Measurements from ENCODE around the gene VPS13C.

Gene VPS13C

DNA sequence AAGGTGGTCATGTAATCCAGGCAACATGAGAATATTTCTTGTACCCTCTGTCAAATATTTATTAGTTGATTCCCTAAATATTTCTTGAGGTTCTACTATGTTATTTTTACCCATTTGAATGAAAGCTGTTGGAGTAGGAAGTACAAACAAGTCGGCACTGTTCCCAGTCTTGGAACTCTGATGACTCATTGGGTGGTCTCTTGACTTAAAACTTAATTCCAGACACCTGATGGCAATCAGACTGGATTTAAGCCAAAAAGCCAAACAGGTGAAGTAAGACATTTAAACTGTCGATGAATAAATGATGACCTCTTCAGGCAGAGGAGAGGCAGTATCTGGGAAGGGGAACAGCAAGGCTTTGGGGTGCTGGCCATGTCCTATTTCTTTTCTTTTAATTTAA, 29.4 kb upstream of the VPS13C start:
- Histone ChIP-seq H3K36me3 (ENCODE audit: control insufficient read depth, insufficient read depth, low read length) (no peaks in the 10 kb centered on the region), H3K4me1 (ENCODE audit: control insufficient read depth, insufficient read depth, low read length) (no peaks in the 10 kb centered on the region), H3K4me3 (ENCODE audit: low read length) (no peak overlapping the region), H3K27me3 (ENCODE audit: control insufficient read depth, insufficient read depth, low read length) (no peaks in the 10 kb centered on the region), H3K27ac (ENCODE audit: low read depth, low read length) (no peak overlapping the region), H3K9ac (ENCODE audit: low read length) (no peak overlapping the region)

DNA sequence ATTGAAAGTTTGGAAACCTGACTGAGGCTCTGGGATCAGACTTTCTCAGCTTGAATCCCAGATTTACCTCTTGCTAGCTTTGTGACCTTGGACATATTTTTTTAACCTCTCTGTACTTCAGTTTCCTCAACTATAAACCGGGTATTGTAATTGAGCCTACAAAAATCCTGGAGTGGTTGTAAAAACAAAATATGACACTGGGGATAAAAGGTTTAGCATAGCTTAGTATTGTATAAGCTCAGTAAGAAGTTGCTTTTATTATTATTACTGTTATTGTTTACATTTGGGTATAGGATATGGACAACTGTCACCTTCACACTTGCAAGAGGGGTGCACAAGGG, 28.1 kb upstream of the VPS13C start:
- Histone ChIP-seq H3K4me3 (ENCODE audit: low read length) (no peak overlapping the region), H3K36me3 (ENCODE audit: control insufficient read depth, insufficient read depth, low read length) (no peaks in the 10 kb centered on the region), H3K4me1 (ENCODE audit: control insufficient read depth, insufficient read depth, low read length) (no peaks in the 10 kb centered on the region), H3K9ac (ENCODE audit: low read length) (no peak overlapping the region), H3K27me3 (ENCODE audit: control insufficient read depth, insufficient read depth, low read length) (no peaks in the 10 kb centered on the region), H3K27ac (ENCODE audit: low read depth, low read length) (no peak overlapping the region)

DNA sequence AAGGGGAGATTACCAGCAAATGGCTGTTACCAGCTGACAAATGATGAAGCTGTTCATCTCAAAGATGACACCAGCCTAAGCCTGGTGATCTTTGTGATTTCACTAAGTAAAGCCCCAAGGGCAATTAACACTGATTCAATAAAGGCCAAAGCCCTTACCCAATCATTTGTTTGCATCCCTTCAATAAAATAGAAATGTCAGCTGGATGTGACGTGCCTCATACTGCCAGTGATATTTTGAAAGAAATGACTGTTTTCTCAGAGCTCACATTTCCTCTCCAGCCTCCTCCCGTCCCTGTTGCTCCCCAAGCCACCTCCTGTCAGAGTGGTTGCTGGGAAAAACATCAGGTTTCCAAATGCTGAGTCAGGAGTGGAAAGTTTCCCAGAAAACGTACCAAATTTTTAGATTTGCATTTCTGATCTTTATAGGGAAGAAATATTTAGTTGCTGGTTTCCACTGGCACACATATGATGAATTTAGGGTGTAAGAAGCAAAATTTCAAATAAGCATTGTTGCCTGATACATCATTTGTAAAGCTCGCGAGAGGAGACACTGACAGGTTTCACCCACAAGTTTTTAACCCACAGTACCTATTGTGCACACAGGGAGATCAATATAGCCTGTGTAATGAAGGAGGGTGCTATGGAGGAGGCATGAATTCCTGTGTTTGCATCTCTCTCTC, 27.6 kb upstream of the VPS13C start:
- H3K27me3 ChIP-seq (ENCODE audit: control insufficient read depth, insufficient read depth, low read length): no peaks in the 10 kb centered on the region
- no peak overlapping the region for H3K9ac ChIP-seq (ENCODE audit: low read length)
- H3K4me1 ChIP-seq (ENCODE audit: control insufficient read depth, insufficient read depth, low read length): no peaks in the 10 kb centered on the region
- H3K27ac ChIP-seq (ENCODE audit: low read depth, low read length): no peak overlapping the region
- no peaks in the 10 kb centered on the region for H3K36me3 ChIP-seq (ENCODE audit: control insufficient read depth, insufficient read depth, low read length)
- H3K4me3 ChIP-seq (ENCODE audit: low read length): no peak overlapping the region

DNA sequence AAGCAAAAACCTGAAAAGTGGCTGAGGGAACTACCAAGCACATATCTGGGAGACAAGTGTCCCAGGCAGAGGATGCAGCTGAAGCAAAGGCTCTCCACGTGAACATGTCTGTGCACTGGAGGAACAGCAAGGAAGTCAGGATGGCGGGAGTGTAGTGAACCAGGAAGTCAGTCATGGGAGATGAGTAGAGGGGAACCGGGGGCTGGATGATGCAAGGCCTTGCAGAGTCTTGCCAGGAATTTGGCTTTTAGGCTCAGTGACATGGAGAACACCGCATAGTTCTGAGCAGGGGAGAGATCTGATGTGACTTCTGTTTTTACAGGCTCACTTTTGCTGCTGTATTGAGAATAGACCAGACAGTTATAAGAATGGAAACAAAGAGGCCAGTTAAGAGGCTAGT, 25.5 kb upstream of the VPS13C start:
- Histone ChIP-seq H3K36me3 (ENCODE audit: control insufficient read depth, insufficient read depth, low read length) (no peaks in the 10 kb centered on the region), H3K9ac (ENCODE audit: low read length) (no peak overlapping the region), H3K4me3 (ENCODE audit: low read length) (no peak overlapping the region), H3K27ac (ENCODE audit: low read depth, low read length) (no peak overlapping the region), H3K4me1 (ENCODE audit: control insufficient read depth, insufficient read depth, low read length) (no peaks in the 10 kb centered on the region), H3K27me3 (ENCODE audit: control insufficient read depth, insufficient read depth, low read length) (no peaks in the 10 kb centered on the region)

DNA sequence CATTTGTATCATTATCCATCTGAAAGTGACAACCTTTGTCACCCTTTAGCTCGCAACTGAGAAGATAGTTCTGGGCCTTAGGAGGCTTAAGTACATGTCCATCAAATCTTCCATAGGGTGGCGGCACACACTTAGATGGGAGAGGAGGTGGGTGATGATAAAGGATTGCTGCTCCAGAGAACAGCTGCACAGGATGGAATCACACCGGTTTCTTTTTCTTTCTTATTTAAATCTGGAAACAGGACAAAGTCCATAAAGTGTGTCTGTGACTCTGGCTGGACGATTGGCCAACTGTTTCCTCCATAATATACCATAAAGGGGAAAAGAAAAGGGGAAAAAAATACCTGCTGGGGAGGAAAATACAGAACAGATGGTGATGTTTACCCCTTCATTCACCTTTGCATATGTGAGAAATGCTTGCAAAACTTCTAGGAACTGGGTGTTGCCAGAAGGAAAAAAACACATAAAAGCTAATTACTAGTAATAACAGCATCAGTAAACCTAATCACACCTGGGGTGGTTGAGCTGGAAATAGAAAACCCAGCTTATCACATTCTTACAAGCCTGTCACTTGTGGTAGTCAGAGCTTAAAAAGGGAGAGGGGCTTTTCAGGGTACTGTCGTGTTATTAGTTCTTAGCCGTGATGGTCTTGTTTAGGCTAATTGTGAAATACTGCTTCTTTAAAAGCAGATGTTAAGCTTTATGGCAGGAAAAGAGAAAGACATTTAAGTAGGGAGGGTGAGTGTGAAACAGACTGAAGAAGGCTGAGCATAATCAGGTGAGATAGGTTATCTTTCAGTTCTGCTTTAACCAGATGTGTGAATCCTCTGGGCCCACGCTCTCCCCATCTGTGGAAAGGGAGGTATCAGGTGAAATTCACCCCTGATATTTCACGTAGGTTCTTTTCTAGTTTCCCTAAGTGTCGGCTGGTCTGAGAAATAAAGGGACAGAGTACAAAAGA, 23.2 kb upstream of the VPS13C start:
- Histone ChIP-seq H3K36me3 (ENCODE audit: control insufficient read depth, insufficient read depth, low read length) (no peaks in the 10 kb centered on the region), H3K9ac (ENCODE audit: low read length) (no peak overlapping the region), H3K4me3 (ENCODE audit: low read length) (no peak overlapping the region), H3K27me3 (ENCODE audit: control insufficient read depth, insufficient read depth, low read length) (no peaks in the 10 kb centered on the region), H3K27ac (ENCODE audit: low read depth, low read length) (no peak overlapping the region), H3K4me1 (ENCODE audit: control insufficient read depth, insufficient read depth, low read length) (no peaks in the 10 kb centered on the region)

DNA sequence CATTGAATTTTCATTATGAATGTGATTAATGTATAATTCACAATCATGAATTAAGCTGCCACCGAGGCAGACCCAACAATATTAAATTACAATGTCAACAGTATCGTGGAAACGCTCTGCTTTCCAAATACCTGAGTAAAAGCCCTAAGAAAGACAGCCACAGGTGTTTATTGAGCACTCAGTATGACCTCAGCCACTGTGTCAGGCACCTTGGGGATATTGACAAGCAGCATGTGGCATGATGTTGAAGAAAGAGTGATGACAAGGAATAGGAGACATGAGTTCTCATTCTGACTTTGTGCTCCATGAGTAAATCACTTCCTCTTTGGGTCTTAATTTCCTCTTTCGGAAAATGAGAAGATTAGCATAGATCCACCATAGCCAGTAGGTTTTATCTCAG, 19.3 kb upstream of the VPS13C start:
- Histone ChIP-seq H3K4me3 (ENCODE audit: low read length) (no peak overlapping the region), H3K4me1 (ENCODE audit: control insufficient read depth, insufficient read depth, low read length) (no peaks in the 10 kb centered on the region), H3K27me3 (ENCODE audit: control insufficient read depth, insufficient read depth, low read length) (no peaks in the 10 kb centered on the region), H3K9ac (ENCODE audit: low read length) (no peak overlapping the region), H3K36me3 (ENCODE audit: control insufficient read depth, insufficient read depth, low read length) (no peaks in the 10 kb centered on the region), H3K27ac (ENCODE audit: low read depth, low read length) (no peak overlapping the region)

DNA sequence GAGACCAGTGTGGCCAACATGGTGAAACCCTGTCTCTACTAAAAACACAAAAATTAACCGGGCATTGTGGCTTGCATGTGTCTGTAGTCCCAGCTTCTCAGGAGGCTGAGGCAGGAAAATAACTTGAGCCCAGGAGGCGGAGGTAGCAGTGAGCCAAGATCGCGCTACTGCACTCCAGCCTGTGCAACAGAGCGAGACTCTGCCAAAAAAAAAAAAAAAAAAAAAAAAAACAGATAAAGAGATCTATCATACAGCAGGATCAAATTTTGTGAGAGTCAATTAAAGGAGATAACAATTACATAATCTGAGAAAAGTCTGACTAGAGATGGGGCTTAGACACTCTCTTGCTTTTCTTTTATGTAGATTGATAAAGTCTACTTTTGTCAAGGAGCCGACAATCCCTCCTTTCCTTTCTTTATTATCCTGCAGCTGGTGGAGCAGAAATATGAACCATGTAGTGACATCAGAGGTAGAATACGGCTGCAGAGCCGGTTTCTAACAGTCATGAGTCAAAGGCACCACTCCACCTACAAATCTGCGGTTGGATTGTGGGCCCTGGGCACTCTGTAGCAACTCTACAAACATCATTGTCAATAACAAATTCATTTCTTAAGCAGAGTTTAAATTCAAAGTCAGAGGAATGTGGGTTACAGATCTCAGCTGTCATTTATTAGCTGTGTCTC, 15.5 kb upstream of the VPS13C start:
- Histone ChIP-seq H3K4me3 (ENCODE audit: low read length) (no peak overlapping the region), H3K36me3 (ENCODE audit: control insufficient read depth, insufficient read depth, low read length) (no peaks in the 10 kb centered on the region), H3K27me3 (ENCODE audit: control insufficient read depth, insufficient read depth, low read length) (no peaks in the 10 kb centered on the region), H3K4me1 (ENCODE audit: control insufficient read depth, insufficient read depth, low read length) (no peaks in the 10 kb centered on the region), H3K27ac (ENCODE audit: low read depth, low read length) (no peak overlapping the region), H3K9ac (ENCODE audit: low read length) (no peak overlapping the region)

DNA sequence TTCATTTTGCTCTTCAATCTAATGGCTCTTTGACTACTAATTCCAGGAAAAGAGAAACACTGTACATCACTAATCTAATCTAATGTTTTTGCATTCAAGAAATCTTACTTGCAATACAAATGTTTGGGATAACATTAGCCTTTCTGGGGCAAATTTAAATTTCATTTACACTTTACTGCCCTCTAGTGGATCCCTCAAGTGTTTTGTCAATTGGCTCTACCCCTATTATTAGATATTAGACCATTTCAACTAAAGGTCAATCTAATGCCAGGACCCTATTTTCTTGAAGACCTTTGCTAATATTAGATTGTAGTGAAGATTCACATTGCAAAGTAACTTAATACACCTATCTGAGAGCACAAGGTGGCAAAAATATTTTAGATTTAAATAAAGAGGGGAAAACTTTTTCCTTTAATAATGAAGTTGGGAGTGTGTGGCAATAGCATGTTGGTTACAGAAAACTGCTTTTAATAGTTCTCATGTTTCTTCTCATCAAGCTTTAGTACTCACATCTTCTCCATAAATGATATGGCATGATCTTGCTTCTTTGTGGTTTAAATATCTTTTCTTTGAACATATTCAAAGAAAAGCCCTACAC, 11.6 kb upstream of the VPS13C start:
- peaks cover 6% of the 10 kb centered on the region for H3K27me3 ChIP-seq (ENCODE audit: control insufficient read depth, insufficient read depth, low read length)
- H3K27ac ChIP-seq (ENCODE audit: low read depth, low read length): no peak overlapping the region
- no peak overlapping the region for H3K9ac ChIP-seq (ENCODE audit: low read length)
- no peak overlapping the region for H3K4me3 ChIP-seq (ENCODE audit: low read length)
- peaks cover 3% of the 10 kb centered on the region for H3K4me1 ChIP-seq (ENCODE audit: control insufficient read depth, insufficient read depth, low read length)
- no peaks in the 10 kb centered on the region for H3K36me3 ChIP-seq (ENCODE audit: control insufficient read depth, insufficient read depth, low read length)

DNA sequence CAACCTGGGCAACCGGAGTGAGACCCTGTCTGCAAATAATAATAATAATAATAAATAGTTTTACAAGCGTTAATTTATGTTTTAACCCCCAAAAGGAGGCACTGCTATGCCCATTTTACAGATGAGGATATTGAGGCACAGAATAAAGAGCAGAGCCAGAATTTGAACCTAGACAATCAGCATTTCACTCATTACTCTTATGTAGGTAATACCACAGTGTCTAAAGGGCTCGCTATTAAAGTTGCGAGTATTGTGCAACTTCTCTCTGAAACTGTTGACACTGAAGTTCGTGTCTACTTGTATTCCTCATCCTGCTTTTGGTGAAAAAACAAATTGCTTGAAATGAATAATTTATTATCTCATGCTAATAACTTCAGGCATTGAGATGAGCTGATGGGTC, 9.3 kb upstream of the VPS13C start:
- no peaks in the 10 kb centered on the region for H3K36me3 ChIP-seq (ENCODE audit: control insufficient read depth, insufficient read depth, low read length)
- H3K27me3 ChIP-seq (ENCODE audit: control insufficient read depth, insufficient read depth, low read length): peaks cover 6% of the 10 kb centered on the region
- H3K4me3 ChIP-seq (ENCODE audit: low read length): no peak overlapping the region
- no peak overlapping the region for H3K27ac ChIP-seq (ENCODE audit: low read depth, low read length)
- H3K9ac ChIP-seq (ENCODE audit: low read length): no peak overlapping the region
- H3K4me1 ChIP-seq (ENCODE audit: control insufficient read depth, insufficient read depth, low read length): peaks cover 6% of the 10 kb centered on the region

DNA sequence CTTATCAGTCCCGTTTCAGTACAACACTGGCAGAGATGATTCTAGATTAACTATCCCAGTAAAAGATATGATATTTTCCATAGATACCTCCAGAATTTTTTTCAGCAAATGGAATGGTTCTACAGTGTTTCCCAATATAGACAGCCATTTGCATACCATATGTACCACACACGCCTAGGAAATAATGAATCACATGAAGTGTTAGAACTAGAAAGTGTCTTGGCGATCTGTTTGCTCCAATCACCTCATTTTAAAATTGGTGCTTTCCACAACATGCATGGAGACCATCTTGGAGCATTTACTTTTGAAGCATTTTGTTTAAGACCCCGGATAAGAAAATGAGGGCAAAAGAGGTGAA, 8.5 kb upstream of the VPS13C start:
- Histone ChIP-seq H3K27ac (ENCODE audit: low read depth, low read length) (no peak overlapping the region), H3K9ac (ENCODE audit: low read length) (no peak overlapping the region), H3K4me3 (ENCODE audit: low read length) (peak overlapping the region; percentile 62), H3K27me3 (ENCODE audit: control insufficient read depth, insufficient read depth, low read length) (peaks cover 6% of the 10 kb centered on the region), H3K36me3 (ENCODE audit: control insufficient read depth, insufficient read depth, low read length) (no peaks in the 10 kb centered on the region), H3K4me1 (ENCODE audit: control insufficient read depth, insufficient read depth, low read length) (peaks cover 6% of the 10 kb centered on the region)

DNA sequence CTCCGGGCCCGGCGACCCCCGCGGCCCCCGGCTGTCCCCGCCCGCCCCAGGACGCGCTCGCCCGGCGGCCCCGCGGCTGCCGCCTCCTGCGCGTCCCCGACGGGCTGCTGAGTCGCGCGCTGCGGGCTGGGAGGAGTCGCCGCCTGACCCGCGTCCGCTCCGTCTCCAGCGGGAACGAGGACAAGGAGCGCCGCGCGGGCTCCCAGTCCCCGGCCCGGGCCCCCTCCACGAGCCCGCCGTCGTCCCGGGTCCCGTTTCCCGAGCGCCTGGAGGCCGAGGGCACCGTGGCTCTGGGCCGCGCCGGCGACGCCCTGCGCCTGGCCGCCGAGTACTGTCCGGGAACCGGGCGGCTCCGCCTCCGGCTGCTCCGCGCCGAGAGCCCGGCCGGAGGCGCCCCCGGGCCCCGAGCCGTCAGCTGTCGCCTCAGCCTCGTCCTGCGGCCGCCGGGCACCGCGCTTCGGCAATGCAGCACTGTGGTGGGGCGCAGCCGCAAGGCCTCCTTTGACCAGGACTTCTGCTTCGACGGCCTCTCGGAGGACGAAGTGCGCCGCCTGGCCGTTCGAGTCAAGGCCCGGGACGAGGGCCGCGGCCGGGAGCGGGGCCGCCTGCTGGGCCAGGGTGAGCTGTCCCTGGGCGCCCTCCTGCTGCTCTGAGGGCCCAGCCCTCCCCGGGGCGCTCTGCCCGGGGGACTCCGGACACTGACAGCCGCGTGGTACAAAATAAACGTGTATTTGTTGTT, 8.0 kb upstream of the VPS13C start:
- H3K4me3 ChIP-seq (ENCODE audit: low read length): peak overlapping the region; percentile 62
- peaks cover 6% of the 10 kb centered on the region for H3K27me3 ChIP-seq (ENCODE audit: control insufficient read depth, insufficient read depth, low read length)
- no peaks in the 10 kb centered on the region for H3K36me3 ChIP-seq (ENCODE audit: control insufficient read depth, insufficient read depth, low read length)
- peaks cover 6% of the 10 kb centered on the region for H3K4me1 ChIP-seq (ENCODE audit: control insufficient read depth, insufficient read depth, low read length)
- H3K9ac ChIP-seq (ENCODE audit: low read length): no peak overlapping the region
- no peak overlapping the region for H3K27ac ChIP-seq (ENCODE audit: low read depth, low read length)

All from rectal smooth muscle tissue (tissue), 1 donor.